HG03432 (cell line): ENCODE results near the gene VWA5B2.

Source experiments
- ATAC-seq: cut with Tn5 transposase; IDR thresholded peaks from one replicate; pipeline ENCODE4 v1.9.1; 2021; ENCODE audit warnings: mild to moderate bottlenecking, moderate library complexity; ENCODE audit not compliant: unreplicated experiment

The VWA5B2 gene

DNA sequence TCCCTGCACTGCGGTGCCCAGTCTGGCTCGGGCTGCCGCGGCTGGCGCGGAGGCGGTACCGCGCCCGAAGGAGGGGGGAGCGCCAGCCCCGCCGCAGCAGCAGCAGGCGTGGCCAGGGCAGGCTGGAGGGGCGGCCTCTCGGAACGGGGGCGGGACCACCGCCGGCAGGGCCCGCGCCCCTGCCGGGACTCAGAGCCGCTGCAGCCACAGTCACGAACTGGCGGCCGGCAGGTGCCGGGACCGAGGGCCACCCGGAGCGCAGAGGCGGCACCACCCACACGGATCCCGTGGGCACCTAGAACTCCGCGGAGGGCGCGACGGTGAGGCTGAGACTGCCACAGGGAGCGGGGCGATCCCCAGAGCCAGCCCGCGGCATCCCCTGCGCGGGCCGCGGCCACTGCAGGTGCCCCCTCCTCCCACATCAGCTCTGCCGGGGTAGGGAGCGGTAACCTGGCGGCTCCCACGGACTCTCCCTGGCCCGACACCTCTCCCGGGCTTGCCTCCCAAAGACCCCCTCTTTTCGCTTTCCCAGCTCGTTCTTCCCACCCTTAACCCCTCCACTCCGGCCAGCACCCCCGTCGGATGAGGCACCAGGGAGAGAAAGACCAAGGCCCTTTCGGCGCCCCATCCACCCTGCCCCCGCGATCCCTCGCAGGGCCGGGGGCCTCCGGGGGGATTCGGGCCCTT is at the start of gene VWA5B2:
Gene VWA5B2, plus strand, starts transcription at position 192 of the 687 bp plus-strand sequence. CDS start 944 bp downstream, outside the sequence.
- ATAC-seq = peak; percentile 80

DNA sequence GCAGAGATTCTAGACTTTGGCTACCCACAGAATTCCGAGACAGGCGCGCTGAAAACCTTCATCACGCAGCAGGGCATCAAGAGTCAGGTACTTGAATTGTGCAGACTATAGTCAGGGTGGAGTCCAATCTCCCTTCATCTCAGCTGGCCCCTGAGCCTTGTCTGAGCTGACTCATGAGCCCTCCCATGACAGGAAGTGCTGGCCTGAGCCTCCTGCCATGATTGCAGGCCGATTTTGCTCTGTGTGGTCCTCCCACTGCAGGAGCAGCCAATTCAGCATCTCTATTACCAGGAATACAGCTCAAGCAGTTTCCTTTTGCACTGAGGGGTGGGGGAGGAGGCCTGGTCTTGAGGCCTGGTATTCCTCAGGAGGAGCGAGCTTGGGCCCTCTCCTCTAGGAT is 49.2 kb upstream of the VWA5B2 start:
- no peak for ATAC-seq

DNA sequence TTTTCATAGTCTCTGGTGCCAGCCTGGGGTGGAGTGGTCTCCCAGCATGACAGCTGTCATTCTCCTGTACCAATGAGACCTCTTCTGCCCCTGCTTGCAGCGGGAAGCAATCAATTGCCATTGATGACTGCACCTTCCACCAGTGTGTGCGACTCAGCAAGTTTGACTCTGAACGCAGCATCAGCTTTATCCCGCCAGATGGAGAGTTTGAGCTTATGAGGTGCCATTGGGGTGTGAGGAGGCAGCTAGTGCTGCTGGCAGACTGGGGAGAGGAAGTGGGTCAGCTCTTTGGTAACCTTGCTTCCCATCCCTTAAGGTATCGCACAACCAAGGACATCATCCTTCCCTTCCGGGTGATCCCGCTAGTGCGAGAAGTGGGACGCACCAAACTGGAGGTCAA is 47.8 kb upstream of the VWA5B2 start:
- no peak for ATAC-seq

DNA sequence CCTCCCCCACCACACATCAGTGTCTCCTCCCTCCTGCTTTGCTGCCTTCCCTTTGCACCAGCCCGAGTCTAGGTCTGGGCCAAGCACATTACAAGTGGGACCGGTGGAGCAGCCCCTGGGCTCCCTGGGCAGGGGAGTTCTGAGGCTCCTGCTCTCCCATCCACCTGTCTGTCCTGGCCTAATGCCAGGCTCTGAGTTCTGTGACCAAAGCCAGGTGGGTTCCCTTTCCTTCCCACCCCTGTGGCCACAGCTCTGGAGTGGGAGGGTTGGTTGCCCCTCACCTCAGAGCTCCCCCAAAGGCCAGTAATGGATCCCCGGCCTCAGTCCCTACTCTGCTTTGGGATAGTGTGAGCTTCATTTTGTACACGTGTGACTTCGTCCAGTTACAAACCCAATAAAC is 45.7 kb upstream of the VWA5B2 start:
- no peak for ATAC-seq

DNA sequence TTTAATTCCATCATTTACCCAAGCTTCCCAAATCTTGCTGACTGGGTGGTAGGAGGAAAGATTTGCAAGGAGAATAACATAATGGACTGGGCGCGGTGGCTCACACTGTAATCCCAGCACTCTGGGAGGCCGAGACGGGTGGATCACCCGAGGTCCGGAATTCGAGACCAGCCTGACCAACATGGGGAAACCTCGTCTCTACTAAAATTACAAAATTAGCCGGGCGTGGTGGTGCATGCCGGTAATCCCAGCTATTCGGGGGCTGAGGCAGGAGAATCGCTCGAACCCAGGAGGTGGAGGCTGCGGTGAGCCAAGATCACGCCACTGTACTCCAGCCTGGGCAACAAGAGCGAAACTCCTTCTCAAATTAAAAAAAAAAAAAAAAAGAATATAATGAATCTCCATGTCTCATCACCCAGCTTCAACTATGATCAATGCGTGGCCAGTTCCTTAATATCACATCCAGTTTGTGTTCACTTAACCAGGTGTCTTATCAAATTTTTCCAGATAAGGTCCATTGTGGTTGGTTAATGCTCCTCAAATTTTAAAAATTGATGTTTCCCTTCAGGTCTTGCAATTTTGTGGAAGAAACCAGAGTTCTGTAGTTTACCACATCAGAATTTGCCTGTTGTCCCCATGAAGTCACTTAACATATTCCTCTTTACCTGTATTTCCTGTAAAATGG is 44.7 kb upstream of the VWA5B2 start:
- no peak for ATAC-seq

DNA sequence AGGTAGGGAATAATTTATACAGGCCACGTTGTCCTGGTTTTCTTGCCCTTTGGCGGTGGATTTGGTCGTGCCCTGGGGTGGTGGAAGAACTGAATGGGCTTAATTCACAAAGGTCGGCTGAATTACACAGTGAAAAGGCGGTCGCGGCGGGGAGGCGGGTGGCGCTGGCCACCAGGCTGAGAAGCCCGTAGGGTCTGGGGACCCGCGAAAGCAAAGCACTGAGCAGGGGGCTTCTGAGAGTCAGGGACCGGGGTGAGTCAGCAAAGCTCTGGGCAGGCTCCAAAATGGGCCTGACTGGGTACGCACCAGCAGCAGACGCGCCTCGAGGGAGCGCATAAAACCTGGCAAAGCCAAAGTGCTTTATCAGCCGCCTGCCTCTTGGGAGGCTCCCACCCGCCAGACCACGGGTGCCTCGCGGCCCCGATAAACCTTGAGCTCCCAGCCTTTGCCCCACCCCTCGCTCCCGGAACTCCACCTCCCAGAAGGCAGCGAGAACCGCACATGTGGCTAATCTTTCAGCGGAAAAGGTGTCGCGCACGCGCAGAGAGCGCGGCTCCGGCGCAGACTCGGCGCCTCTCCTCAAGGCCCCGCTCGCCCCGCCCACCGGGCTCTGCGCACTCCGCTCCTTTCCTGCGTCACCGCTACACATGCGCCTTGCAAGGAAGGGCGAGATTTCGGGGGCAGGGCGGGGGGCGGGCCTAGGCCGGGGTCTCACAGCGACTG is 43.8 kb upstream of the VWA5B2 start:
- peak; percentile 93 for ATAC-seq

DNA sequence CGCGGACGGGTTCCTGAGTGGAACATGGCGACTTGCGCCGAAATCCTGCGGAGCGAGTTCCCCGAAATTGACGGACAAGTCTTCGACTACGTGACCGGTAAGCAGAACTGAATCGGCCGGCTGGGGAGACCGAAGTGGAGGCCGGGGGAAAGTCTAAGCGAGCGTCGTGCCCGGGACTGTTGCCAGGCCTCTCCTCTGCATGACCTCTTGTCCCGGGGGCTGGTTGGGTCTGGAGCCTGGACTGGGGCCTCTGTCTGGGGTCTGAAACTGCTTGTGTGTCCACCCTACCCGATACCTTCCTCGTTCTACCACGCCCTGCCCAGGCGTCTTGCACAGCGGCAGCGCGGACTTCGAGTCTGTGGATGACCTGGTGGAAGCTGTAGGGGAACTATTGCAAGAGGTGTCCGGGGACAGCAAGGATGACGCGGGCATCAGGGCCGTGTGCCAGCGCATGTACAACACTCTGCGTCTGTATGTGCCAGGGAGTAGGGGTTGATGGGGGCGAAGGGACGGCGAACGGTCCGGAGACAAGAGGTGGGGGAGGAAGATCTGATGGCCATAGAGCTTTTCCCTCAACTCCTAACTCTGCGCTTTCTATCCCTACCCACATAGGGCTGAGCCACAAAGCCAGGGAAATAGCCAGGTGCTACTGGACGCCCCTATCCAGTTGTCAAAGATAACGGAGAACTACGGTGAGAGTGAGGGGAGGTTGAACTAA is 43.0 kb upstream of the VWA5B2 start, which contains the start of gene ABCF3:
Gene ABCF3, plus strand, starts transcription at position 16 of the 718 bp plus-strand sequence. Its CDS starts 9 bp downstream, at position 25.
- ATAC-seq = peak; percentile 29

DNA sequence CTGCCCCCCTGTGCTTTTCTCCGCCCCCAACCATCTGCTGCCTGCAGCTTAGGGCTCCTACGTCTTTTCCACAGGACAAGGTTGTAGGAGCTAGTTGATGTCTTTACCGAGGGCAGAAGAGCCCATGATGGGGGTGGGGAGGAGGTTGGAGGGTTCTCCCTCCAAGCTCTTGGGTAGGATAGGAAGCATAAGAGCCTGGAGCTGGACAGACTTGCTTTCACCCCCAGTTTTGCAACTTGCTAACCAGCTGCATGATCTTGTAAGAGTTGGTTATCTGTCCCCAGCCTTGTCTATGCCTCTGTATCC is 42.5 kb upstream of the VWA5B2 start:
- ATAC-seq = no peak

DNA sequence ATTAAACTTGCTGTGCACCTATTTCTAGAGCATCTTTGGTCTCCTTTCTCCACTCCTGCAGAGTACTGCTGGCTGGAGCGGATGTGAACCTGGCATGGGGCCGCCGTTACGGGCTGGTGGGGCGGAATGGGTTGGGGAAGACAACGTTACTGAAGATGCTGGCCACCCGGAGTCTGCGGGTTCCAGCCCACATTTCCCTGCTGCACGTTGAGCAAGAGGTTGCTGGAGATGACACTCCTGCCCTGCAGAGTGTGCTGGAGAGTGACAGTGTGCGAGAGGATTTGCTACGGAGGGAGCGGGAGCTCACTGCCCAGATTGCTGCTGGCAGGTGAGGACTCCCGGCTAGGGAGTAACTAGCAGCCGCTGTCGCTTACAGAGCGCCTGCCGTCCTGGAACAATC is 41.3 kb upstream of the VWA5B2 start:
- ATAC-seq = no peak

DNA sequence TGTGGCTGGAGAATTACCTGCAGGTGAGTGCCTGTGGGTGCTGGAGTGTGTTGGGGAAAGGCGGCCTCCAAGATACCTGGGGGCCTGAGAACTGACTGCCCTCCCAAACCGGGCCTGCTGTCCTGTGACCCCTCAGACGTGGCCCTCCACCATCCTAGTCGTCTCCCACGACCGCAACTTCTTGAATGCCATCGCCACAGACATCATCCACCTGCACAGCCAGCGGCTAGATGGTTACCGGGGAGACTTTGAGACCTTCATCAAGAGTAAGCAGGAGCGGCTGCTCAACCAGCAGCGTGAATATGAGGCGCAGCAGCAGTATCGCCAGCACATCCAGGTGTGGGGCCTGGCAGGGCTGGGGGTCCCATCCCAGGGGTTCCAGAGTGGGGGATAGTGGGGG is 40.0 kb upstream of the VWA5B2 start:
- ATAC-seq = no peak

DNA sequence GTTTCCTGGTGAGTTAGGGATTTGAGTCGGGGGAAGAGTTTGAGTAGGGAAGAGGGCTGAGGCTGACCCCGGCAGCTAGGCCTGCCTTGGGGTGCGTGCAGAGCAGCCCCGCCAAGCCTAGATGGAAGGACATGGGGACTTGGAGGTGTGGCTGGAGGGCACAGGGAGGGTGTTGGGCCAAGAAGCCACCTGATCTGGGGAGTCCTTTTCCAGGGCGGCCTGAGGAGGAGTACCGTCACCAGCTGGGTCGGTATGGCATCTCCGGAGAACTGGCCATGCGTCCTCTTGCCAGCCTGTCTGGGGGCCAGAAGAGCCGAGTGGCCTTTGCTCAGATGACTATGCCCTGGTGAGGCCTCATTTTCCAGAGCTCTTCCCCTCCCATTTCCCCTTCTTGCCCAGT is 36.5 kb upstream of the VWA5B2 start:
- no peak for ATAC-seq

DNA sequence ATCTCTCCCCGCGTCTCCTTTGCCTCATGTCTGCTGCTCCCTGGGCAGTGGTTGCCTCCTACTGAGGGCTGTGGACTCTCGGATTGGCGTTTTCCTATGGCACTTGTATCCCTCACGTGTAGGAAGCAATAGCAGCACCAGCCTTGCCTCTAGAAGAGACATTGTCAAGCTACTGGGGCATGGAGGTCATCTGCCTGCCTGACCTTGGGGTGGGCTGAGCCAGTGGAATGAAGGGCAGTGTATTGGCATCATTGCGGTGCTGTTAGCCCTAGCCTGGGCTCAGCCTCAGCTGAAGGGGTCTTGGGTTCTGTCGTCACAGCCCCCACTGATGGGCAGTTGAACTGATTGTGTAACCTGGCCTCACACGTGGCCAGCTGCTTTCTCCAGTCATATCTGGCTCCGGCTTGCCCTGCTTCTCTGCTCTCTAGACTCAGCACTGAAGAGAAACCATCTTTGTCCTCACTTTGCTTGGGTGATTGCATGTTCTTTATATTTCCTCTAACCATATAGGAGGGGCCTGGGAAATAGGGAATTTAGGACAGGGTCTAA is 35.3 kb upstream of the VWA5B2 start:
- ATAC-seq = no peak

DNA sequence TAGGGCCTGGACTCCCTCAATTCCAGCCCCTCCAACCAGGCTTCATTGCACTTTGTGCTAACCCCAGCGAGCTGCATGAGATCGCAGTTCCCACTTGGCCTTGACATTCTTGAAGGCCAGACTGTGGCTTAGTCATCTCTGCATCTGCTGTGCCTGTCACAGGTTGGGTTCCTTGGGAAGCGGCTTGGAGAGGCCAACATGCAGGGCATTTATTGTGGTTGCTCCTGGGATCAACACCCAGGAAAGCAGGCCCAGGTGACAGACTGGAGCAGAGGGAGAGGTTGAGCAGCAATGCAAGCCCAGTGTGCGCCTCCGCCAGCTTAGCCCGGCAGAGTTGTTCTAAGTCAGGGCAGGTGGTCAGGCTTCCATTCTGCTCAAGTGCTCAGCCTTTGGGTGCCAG is 32.8 kb upstream of the VWA5B2 start:
- no peak for ATAC-seq

DNA sequence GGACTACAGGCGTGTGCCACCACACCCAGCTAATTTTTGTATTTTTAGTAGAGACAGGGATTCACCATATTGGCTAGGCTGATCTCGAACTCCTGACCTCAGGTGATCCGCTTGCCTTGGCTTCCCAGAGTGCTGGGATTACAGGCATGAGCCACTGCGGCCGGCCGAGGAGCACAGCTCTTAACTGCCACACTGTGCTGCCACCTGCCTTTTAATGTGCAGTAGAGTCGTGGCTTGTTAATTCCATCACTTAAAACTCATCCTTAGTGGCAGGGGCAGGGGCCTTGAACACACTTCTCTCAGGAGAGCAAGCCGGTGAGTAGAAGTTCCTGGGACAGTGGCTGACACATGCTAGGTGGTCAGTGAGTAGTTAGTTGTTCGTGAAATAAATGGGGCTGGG is 30.9 kb upstream of the VWA5B2 start:
- no peak for ATAC-seq

DNA sequence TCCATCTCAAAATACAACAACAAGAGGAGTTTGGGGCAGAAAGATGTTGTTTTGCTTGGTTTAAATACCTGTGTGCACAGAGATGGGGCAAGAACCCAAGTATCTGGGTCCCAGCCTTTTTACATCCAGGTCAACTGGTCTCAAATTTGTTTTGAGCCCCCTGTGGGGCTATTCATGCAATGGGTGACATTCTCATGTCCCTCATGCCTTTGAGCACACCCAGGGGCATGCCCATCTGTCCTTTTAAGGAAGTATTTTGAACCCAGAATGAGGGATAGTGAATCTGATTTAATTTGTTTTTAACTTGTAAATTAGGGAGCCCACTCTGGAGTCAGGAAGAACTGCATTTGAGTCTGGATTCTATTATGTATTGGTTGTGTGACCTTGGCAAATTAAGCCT is 28.6 kb upstream of the VWA5B2 start:
- no peak for ATAC-seq

DNA sequence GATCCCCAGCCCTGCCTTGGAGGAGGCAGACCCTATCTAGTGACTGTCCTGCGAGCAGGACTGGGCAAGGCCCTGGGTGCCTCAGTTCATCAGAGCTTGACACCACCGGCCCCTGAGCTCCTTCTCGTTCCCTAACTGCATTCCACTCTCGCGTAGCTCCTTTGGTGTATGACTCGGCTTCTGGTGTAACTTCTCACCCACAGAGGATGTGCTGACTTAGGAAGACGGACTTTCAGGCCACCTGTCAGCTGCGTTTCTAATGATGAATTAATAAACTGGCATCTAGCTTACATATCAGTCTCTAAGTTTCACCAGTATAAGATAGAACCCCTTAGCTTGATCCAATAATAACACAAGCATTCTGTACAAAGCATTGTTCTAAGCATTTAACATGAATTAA is 25.9 kb upstream of the VWA5B2 start:
- ATAC-seq = no peak

DNA sequence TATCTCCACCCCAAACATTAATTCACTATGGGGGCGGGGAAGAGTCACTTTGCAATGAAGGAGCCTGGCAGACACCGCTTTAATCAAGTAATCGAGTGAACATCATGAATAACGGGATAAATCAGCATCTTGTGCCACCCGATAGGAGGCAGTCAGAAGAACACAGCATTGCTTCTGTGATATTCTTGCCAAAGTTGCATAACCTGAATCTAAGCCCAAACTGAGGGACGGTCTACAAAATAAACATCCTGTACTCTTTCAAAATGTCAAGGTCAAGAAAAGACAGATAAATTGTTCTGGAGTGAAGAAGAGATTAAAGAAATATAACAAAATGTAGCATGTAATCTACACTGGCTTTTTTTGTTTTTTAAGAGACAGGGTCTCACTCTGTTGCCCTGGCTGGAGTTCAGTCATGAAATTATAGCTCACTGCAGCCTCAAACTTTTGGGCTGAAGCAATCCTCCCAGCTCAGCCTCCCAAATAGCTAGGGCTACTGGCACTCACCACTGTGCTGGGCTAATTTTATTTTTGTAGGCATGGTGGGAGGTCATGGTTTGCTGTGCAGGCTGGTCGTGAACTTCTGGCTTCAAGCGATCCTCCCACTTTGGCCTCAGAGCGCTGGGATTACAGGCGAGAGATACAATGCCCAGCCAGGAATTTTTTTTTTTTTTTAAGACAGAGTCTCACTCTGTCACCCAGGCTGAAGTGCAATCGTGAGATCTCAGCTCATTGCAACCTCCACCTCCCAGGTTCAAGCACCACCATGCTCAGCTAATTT is 20.1 kb upstream of the VWA5B2 start:
- ATAC-seq = no peak

DNA sequence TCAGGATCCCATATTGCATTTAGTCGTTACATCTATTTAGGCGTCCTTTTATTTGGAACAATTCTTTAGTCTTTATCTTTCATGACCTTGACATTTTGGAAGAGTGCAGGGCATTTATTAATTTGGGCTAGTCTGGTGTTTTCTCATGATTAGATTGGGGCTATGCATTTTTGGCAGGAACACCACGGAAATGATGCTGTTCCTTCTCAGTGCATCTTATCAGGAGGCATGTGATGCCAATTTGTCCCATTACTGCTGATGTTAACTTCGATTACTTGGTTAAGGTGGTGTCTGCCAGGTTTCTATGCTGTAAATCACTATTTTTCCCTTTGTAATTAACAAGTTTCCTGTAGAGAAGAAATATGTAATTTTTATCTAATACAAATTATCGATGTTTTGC is 18.1 kb upstream of the VWA5B2 start:
- ATAC-seq = no peak

DNA sequence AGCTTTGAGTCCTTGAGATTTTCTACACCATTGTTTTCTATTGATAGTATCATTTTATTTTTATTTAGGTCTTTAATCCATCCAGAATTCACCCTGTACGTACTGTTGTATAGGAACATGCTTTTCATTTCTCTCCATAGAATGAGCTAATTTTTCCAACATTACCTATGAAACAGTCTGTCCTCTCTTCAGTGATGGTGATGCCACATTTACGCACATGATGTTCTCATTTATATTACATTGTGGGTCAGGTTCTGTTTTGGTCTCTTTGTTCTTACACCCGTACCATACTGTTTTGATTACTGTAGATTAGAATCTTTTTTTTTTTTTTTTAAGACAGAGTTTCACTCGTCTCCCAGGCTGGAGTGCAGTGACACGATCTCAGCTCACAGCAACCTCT is 17.7 kb upstream of the VWA5B2 start:
- no peak for ATAC-seq

DNA sequence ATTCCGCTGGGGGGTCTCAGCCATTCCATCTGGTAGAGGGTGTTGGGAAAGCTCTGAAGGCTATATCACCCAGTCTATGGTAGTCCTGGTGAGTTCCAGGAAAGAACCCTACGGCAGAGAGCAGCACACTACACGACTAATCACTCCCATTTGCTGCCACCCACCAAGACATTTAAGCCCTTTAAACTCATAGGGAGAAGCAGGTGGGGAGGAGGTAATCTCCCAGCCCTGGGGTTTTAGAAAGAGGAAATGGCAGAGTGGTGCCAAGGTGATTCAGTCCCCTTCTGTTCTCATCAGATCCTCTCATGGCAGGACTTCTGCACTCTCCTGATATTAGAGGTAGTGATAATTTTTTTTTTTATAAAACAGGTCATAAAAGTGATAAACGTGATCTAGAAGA is 10.6 kb upstream of the VWA5B2 start:
- ATAC-seq = no peak
